ENCODE results near the gene MFRP. TPM values are rescaled to one million over a fixed set of nuclear protein-coding genes. Genes with fewer than 3 reads are reported as not detected.

The MFRP gene
- total and polyA plus RNA-seq, 9 of the 15 experiments (the other 6 are each of a cell fraction or from before 2014, with no cell fraction given) = not detected

- no peak for TF ChIP-seq HBP1 (CRISPR knock-in tag; IDR thresholded peaks at IDR 0.05)
- no peak for TF ChIP-seq ZNF174 (CRISPR knock-in tag; IDR thresholded peaks at IDR 0.05)
- no peak for TF ChIP-seq PTTG1 (tag; IDR thresholded peaks at IDR 0.05; ENCODE audit: low read depth)
- no peak for TF ChIP-seq EZH2 (IDR thresholded peaks at IDR 0.05; ENCODE audit: borderline replicate concordance, low read depth, low read length)
- TF ChIP-seq E2F4 (CRISPR knock-in tag; IDR thresholded peaks at IDR 0.05; ENCODE audit: low read depth) = no peak
- TF ChIP-seq KLF13 (tag; IDR thresholded peaks at IDR 0.05; ENCODE audit: borderline replicate concordance, low read depth) = no peak
- no peak for TF ChIP-seq MECOM (CRISPR knock-in tag; IDR thresholded peaks at IDR 0.05)
- TF ChIP-seq KAT7 (CRISPR knock-in tag; IDR thresholded peaks at IDR 0.05; ENCODE audit: borderline replicate concordance) = no peak; the same call in 1 of the 2 replicates
- no peak for TF ChIP-seq ZNF696 (CRISPR knock-in tag; conservative IDR thresholded peaks at IDR 0.05)
- no peak for TF ChIP-seq ZNF408 (CRISPR knock-in tag; IDR thresholded peaks at IDR 0.05; ENCODE audit: low read depth)
- peak; percentile 21; the same call in 1 of the 2 replicates for TF ChIP-seq MAX (CRISPR knock-in tag; IDR thresholded peaks at IDR 0.05)
- TF ChIP-seq ZBTB40 (IDR thresholded peaks at IDR 0.05) = 0 out of 2 replicates have a peak, but pooled peaks have one; percentile 11
- no peak for TF ChIP-seq ZBTB40 (CRISPR knock-in tag; IDR thresholded peaks at IDR 0.05)
- no peak for TF ChIP-seq PCBP2 (IDR thresholded peaks at IDR 0.05; ENCODE audit: low read depth, low read length, poor library complexity, severe bottlenecking)
- peak; percentile 57 for TF ChIP-seq U2AF1 (optimal IDR thresholded peaks at IDR 0.05; ENCODE audit: low read depth, low read length)
Measured at GRCh38 chr11:119320776-119321524, 25.6 kb downstream of the MFRP start (continued).

Data from K562 (cell line).